ENCODE data around the gene HNRNPUL1. TPM values are rescaled to one million over a fixed set of nuclear protein-coding genes. Genes with fewer than 3 reads are reported as not detected.

HNRNPUL1 gene
- total and polyA plus RNA-seq, 11 donors, result 64.2 to 138 (median 114) TPM

- no peaks in the 10 kb centered on the region for H3K9me3 ChIP-seq
- H3K4me3 ChIP-seq, result no peak overlapping the region
- no peak for TF ChIP-seq POLR2A (IDR thresholded peaks at IDR 0.05)
- TF ChIP-seq CTCF (IDR thresholded peaks at IDR 0.05), result no peak
- WGBS, 4 donors, result 74 to 85% (median 79%) methylated on average over 16 to 20 of the region's 20 CpGs
- peaks cover 3 to 39% (median 33%) of the 10 kb centered on the region in 12 donors for H3K4me1 ChIP-seq
- peaks cover 3 to 81% (median 64%) of the 10 kb centered on the region in 9 donors for H3K36me3 ChIP-seq
- intact Hi-C loops (cut with DNase I), result loop anchor here in 6 of 10 donors (2.0 to 10.0 kb wide), 6 partner anchors 33 to 245 kb away; partner anchors contain the start of genes B3GNT8 (in 2 of the 6) and TGFB1 (in 1 of the 6)
- ATAC-seq (peak in 1 of 4 donors; percentile 52), DNase-seq (no peak)
- H3K27me3 ChIP-seq, result no peaks in the 10 kb centered on the region
- peak overlapping the region in 1 of 12 donors; percentile 73 for H3K27ac ChIP-seq
Observed at GRCh38 chr19:41319500-41320184, 55.5 kb downstream of the HNRNPUL1 start.

GRCh38 chr19:41320185-41320518, 56.0 kb downstream of the HNRNPUL1 start:
- H3K27ac ChIP-seq, result peak overlapping the region in 1 of 12 donors; percentile 73

GRCh38 chr19:41320568-41320967, 56.4 kb downstream of the HNRNPUL1 start:
- ATAC-seq (no peak), DNase-seq (no peak)
- H3K9me3 ChIP-seq, result no peaks in the 10 kb centered on the region
- peaks cover 4 to 48% (median 43%) of the 10 kb centered on the region in 12 donors for H3K4me1 ChIP-seq
- 82 to 91% (median 85%) methylated on average over 4 of the region's 4 CpGs for WGBS, 4 donors
- peaks cover 3 to 72% (median 58%) of the 10 kb centered on the region in 9 donors for H3K36me3 ChIP-seq
- intact Hi-C loops (cut with DNase I), result loop anchor here in 6 of 10 donors (2.0 to 10.0 kb wide), 5 partner anchors 32 to 244 kb away; partner anchors contain the start of genes B3GNT8 (in 1 of the 6) and TGFB1 (in 1 of the 6)
- H3K27me3 ChIP-seq, result no peaks in the 10 kb centered on the region
- H3K27ac ChIP-seq, result peak overlapping the region in 1 of 12 donors; percentile 73
- no peak for TF ChIP-seq CTCF (IDR thresholded peaks at IDR 0.05)
- no peak for TF ChIP-seq POLR2A (IDR thresholded peaks at IDR 0.05)
- no peak overlapping the region for H3K4me3 ChIP-seq

More at GRCh38 chr19:41320185-41320518, 56.0 kb downstream of the HNRNPUL1 start:
- no peaks in the 10 kb centered on the region for H3K27me3 ChIP-seq
- peaks cover 3 to 76% (median 60%) of the 10 kb centered on the region in 9 donors for H3K36me3 ChIP-seq
- ATAC-seq, result no peak
- H3K4me3 ChIP-seq, result no peak overlapping the region
- 78 to 88% (median 83%) methylated on average over 6 to 11 of the region's 11 CpGs for WGBS, 4 donors
- peaks cover 4 to 44% (median 39%) of the 10 kb centered on the region in 12 donors for H3K4me1 ChIP-seq
- no peak for TF ChIP-seq POLR2A (IDR thresholded peaks at IDR 0.05)
- DNase-seq, result no peak
- intact Hi-C loops (cut with DNase I), result loop anchor here in 6 of 10 donors (2.0 to 10.0 kb wide), 5 partner anchors 33 to 245 kb away; partner anchors contain the start of genes B3GNT8 (in 1 of the 6) and TGFB1 (in 1 of the 6)
- no peaks in the 10 kb centered on the region for H3K9me3 ChIP-seq

GRCh38 chr19:41321204-41321599, 57.0 kb downstream of the HNRNPUL1 start:
- DNase-seq, result peak in 1 of 5 donors; percentile 46
- Histone ChIP-seq H3K4me1 (peaks cover 4 to 55% (median 49%) of the 10 kb centered on the region in 12 donors), H3K9me3 (no peaks in the 10 kb centered on the region), H3K27me3 (no peaks in the 10 kb centered on the region), H3K27ac (peak overlapping the region in 8 of 12 donors; percentile 22 to 95 (median 91)), H3K36me3 (peaks cover 3 to 66% (median 52%) of the 10 kb centered on the region in 9 donors), H3K4me3 (no peak overlapping the region)
- TF ChIP-seq CTCF (IDR thresholded peaks at IDR 0.05) (no peak), POLR2A (IDR thresholded peaks at IDR 0.05) (no peak)
- ATAC-seq, result no peak
- WGBS, 4 donors, result 63 to 85% (median 73%) methylated on average over 6 to 7 of the region's 7 CpGs
- intact Hi-C loops (cut with DNase I), result loop anchor here in 6 of 10 donors (2.0 to 10.0 kb wide), 5 partner anchors 32 to 244 kb away; partner anchors contain the start of genes B3GNT8 (in 1 of the 6) and TGFB1 (in 1 of the 6)
